22Rv1 (cell line): ENCODE data around the gene RREB1.

Experiments used
- CTCF ChIP-seq: fragments of 450-650 bp; IDR thresholded peaks from 2 replicates; pipeline ENCODE4 v1.5.1; 2017; ENCODE audit warnings: mild to moderate bottlenecking
- ZFX ChIP-seq: fragments of 450-650 bp; IDR thresholded peaks from 2 replicates; pipeline ENCODE4 v1.6.1; 2017; ENCODE audit warnings: antibody characterized with exemption, borderline replicate concordance

GRCh38 chr6:7145885-7146828 is 38.4 kb downstream of the RREB1 start:
- TF ChIP-seq CTCF (no peak), ZFX (no peak)
